Neuronal stem cell (in vitro differentiated cells): ENCODE measurements around the gene TSPAN9.

ENCODE experiments used
- DNase-seq: peaks from one replicate; pipeline ENCODE4 v3.0.0-alpha.2; 2013; ENCODE audit warnings: low spot score
- H2AFZ ChIP-seq: one replicate; pipeline ENCODE4 v1.6.1; 2013; ENCODE audit warnings: mild to moderate bottlenecking, low read length, inconsistent platforms
- H2AK5ac ChIP-seq: 2 replicates; pipeline ENCODE4 v1.6.1; 2013; ENCODE audit warnings: low read depth, mild to moderate bottlenecking, inconsistent platforms, low read length, moderate library complexity, mixed read lengths
- H2BK120ac ChIP-seq: 2 replicates; pipeline ENCODE4 v1.6.1; 2013; ENCODE audit warnings: low read depth, mild to moderate bottlenecking, inconsistent platforms, low read length, moderate library complexity, mixed read lengths
- H2BK12ac ChIP-seq: one replicate; pipeline ENCODE4 v1.6.1; 2013; ENCODE audit warnings: low read length, inconsistent platforms
- H2BK15ac ChIP-seq: 2 replicates; pipeline ENCODE4 v1.6.1; 2013; ENCODE audit warnings: mild to moderate bottlenecking, low read length, inconsistent platforms, mixed read lengths
- H2BK5ac ChIP-seq: one replicate; pipeline ENCODE4 v1.6.1; 2013; ENCODE audit warnings: inconsistent platforms, mild to moderate bottlenecking, low read length, moderate library complexity
- H3K14ac ChIP-seq: one replicate; pipeline ENCODE4 v1.6.1; 2013; ENCODE audit warnings: low read length, inconsistent platforms
- H3K18ac ChIP-seq: 2 replicates; pipeline ENCODE4 v1.6.1; 2013; ENCODE audit warnings: low read length, inconsistent platforms
- H3K23ac ChIP-seq: 2 replicates; pipeline ENCODE4 v1.6.1; 2013; ENCODE audit warnings: low read depth, mild to moderate bottlenecking, mixed read lengths, low read length, inconsistent platforms; ENCODE audit not compliant: poor library complexity
- H3K27ac ChIP-seq: replicated peaks from 3 replicates; pipeline ENCODE4 v1.5.1; 2013; ENCODE audit warnings: low read length, inconsistent platforms
- H3K27me3 ChIP-seq, 3 experiments: 2 replicates each; pipeline ENCODE4 v1.6.1; 2013; ENCODE audit warnings: low read length in 3 of 3, mild to moderate bottlenecking in 2 of 3, inconsistent platforms in 1 of 3, low read depth in 1 of 3, mixed read lengths in 1 of 3, moderate library complexity in 1 of 3; ENCODE audit not compliant: control insufficient read depth in 3 of 3, insufficient read depth in 3 of 3
- H3K36me3 ChIP-seq, 2 donors: replicated peaks in 1 of 2; 2 replicates each; pipeline ENCODE4 v1.6.1; 2013; ENCODE audit warnings: low read length in 2 of 2; ENCODE audit not compliant: control insufficient read depth in 2 of 2, insufficient read depth in 2 of 2
- H3K4ac ChIP-seq: 2 replicates; pipeline ENCODE4 v1.6.1; 2013; ENCODE audit warnings: inconsistent platforms, mild to moderate bottlenecking, low read length, moderate library complexity
- H3K4me1 ChIP-seq, 2 donors: 1 replicate in 1 of 2; 2 replicates in 1 of 2; pipeline ENCODE4 v1.6.1; 2013; ENCODE audit warnings: low read length in 2 of 2, low read depth in 1 of 2; ENCODE audit not compliant: control insufficient read depth in 2 of 2, insufficient read depth in 1 of 2
- H3K4me2 ChIP-seq: one replicate; pipeline ENCODE4 v1.6.1; 2013; ENCODE audit warnings: mild to moderate bottlenecking, low read length, inconsistent platforms; ENCODE audit not compliant: insufficient read depth, poor library complexity, severe bottlenecking
- H3K4me3 ChIP-seq, 2 donors: 2 replicates each; pipeline ENCODE4 v1.5.1; 2013; ENCODE audit warnings: low read length in 2 of 2, mild to moderate bottlenecking in 2 of 2, inconsistent platforms in 1 of 2, moderate library complexity in 1 of 2
- H3K79me1 ChIP-seq: one replicate; pipeline ENCODE4 v1.6.1; 2013; ENCODE audit warnings: low read depth, mild to moderate bottlenecking, inconsistent platforms, low read length, moderate library complexity
- H3K9ac ChIP-seq: one replicate; pipeline ENCODE4 v1.6.1; 2013; ENCODE audit warnings: mild to moderate bottlenecking, low read depth, low read length, inconsistent platforms; ENCODE audit not compliant: poor library complexity
- H3K9me3 ChIP-seq, 2 donors: replicated peaks in 1 of 2; 2 replicates each; pipeline versions ENCODE3 to v1.6.1; 2013; ENCODE audit warnings: low read length in 2 of 2, mild to moderate bottlenecking in 2 of 2, inconsistent platforms in 1 of 2, low read depth in 1 of 2, mixed read lengths in 1 of 2, moderate library complexity in 1 of 2; ENCODE audit not compliant: control insufficient read depth in 2 of 2, insufficient read depth in 1 of 2
- H4K8ac ChIP-seq: one replicate; pipeline ENCODE4 v1.6.1; 2013; ENCODE audit warnings: low read depth, mild to moderate bottlenecking, inconsistent platforms, low read length, moderate library complexity
- H4K91ac ChIP-seq: one replicate; pipeline ENCODE4 v1.6.1; 2013; ENCODE audit warnings: low read length, low read depth, mild to moderate bottlenecking, inconsistent platforms; ENCODE audit not compliant: poor library complexity
- WGBS, 2 donors: extraction: QIAGEN DNeasy Blood & Tissue Kit; methylation state at CpG; one replicate each; pipeline ENCODE4 v1.1.7; 2013; ENCODE audit warnings: missing lambda C conversion rate in 2 of 2, mixed read lengths in 1 of 2; ENCODE audit not compliant: insufficient read length in 2 of 2, insufficient replicate concordance in 1 of 2; ENCODE audit errors: extremely low coverage in 2 of 2; 5-methylcytosine and 5-hydroxymethylcytosine counted together

TSPAN9 gene

DNA sequence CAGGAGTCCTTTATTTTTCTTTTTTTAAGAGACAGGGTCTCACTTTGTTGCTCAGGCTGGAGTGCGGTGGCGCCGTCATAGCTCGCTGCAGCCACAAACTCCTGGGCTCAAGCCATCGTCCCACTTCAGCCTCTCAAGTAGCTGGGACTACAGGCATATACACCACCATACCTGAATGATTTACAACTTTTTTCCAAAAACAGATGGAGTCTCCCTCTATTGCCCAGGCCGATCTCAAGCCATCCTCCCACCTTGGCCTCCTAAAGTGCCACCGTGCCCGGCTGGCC, 205.1 kb downstream of the TSPAN9 start:
- Histone ChIP-seq H3K18ac (peak overlapping the region; percentile 52), H3K4ac (peak overlapping the region; percentile 46), H2AK5ac (peak overlapping the region; percentile 57), H3K23ac (no peak overlapping the region), H3K4me3 (no peak overlapping the region), H3K4me2 (no peak overlapping the region), H2BK15ac (no peak overlapping the region), H3K9ac (no peak overlapping the region), H3K27me3 (no peaks in the 10 kb centered on the region), H3K27ac (no peak overlapping the region), H3K14ac (no peak overlapping the region), H2BK120ac (no peak overlapping the region), H3K4me1 (peaks cover 0 to 4% of the 10 kb centered on the region in 2 donors), H2BK12ac (no peak overlapping the region), H3K36me3 (no peaks in the 10 kb centered on the region), H4K8ac (no peak overlapping the region), H3K79me1 (peaks cover 2% of the 10 kb centered on the region), H4K91ac (peak overlapping the region; percentile 62), H2BK5ac (no peak overlapping the region), H3K9me3 (no peaks in the 10 kb centered on the region), H2AFZ (no peak overlapping the region)
- no CpG with 5 or more reads among the region's 8 CpGs for WGBS, 2 donors
- no peak for DNase-seq

DNA sequence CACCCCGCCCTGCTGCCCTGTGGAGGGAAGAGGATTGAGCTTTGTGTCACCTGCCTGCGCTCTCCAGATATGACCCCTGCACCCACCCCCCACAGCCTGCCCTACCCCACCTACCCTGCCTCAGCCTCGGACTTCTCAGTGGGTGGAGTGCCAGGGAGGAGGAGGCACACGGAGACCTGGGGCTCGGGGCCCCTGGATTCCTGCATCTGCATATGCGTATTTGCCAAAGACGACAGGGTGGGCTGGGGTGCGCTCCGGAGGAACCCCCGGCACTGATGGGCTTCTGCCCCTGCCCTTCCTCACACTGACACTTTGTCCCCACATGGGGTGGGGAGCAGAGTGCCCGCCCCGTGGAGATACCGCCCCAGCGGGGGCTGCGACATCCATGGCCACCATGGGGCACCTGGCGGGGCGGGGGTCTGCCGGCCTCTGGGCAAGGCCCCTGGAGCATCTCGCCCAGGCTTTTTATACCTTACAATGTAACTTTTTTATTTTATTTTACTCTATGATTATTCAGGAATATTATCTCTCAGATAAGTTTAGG, 206.0 kb downstream of the TSPAN9 start:
- Histone ChIP-seq H3K27ac (no peak overlapping the region), H2BK15ac (no peak overlapping the region), H2AK5ac (no peak overlapping the region), H3K36me3 (no peaks in the 10 kb centered on the region), H3K4me2 (no peak overlapping the region), H4K91ac (no peak overlapping the region), H2BK120ac (no peak overlapping the region), H3K4me3 (no peak overlapping the region), H3K9me3 (no peaks in the 10 kb centered on the region), H3K9ac (peak overlapping the region; percentile 50), H3K14ac (no peak overlapping the region), H2AFZ (no peak overlapping the region), H3K79me1 (peaks cover 2% of the 10 kb centered on the region), H2BK12ac (no peak overlapping the region), H3K27me3 (no peaks in the 10 kb centered on the region), H2BK5ac (no peak overlapping the region), H4K8ac (no peak overlapping the region), H3K4me1 (peaks cover 0 to 4% of the 10 kb centered on the region in 2 donors), H3K23ac (no peak overlapping the region), H3K4ac (no peak overlapping the region), H3K18ac (peak overlapping the region; percentile 68)
- no CpG with 5 or more reads among the region's 19 CpGs for WGBS, 2 donors
- DNase-seq = no peak

DNA sequence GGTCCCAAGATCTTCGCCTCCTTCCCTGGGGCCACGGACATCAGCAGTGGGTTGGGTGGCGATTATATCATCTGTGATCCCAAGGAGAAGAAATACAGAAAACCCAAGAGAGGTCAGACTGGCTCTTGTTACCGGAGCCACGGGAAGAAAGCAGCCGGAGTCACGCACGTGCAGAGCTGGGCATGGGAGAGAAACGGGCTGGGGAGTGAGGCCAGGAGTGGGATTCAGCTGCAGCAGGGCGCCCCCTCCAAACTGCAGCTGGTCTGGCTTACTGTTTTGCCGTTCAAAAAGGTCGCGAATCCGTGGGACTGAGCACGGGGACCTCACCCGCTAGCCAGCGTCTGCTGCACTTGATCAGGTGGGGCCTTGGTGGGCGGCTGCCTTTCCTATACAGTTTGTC, 207.2 kb downstream of the TSPAN9 start:
- Histone ChIP-seq H4K8ac (no peak overlapping the region), H3K27me3 (no peaks in the 10 kb centered on the region), H2AFZ (no peak overlapping the region), H3K4me2 (no peak overlapping the region), H2BK120ac (peak overlapping the region; percentile 5), H2BK5ac (no peak overlapping the region), H3K4me1 (peaks cover 0 to 4% of the 10 kb centered on the region in 2 donors), H3K14ac (peak overlapping the region; percentile 39), H3K27ac (no peak overlapping the region), H3K79me1 (peaks cover 2% of the 10 kb centered on the region), H2BK15ac (no peak overlapping the region), H3K4ac (no peak overlapping the region), H2BK12ac (no peak overlapping the region), H3K36me3 (no peaks in the 10 kb centered on the region), H3K9ac (peak overlapping the region; percentile 2), H3K23ac (peak overlapping the region; percentile 44), H3K4me3 (no peak overlapping the region), H2AK5ac (no peak overlapping the region), H3K9me3 (no peaks in the 10 kb centered on the region), H3K18ac (peak overlapping the region; percentile 45), H4K91ac (peak overlapping the region; percentile 32)
- no CpG with 5 or more reads among the region's 18 CpGs for WGBS, 2 donors
- no peak for DNase-seq

DNA sequence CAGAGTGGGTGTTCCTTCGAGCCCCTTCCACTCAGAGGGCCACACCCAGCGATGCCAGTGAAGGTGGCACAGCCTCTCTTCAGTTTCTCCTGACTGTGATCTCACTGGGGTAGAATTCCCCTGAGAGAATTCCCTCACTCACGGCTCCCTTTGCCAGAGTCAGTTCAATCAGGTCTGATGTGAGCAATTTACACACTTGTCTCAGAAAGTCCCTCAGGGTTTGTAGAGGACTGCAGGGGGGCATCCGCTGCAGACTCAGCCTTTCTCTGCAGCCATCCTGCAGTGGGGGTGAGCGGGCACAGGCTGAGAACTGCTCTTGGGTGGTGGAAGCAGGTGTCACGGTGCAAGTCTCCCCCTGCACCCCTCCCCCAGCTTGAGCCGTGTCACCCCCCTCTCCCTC, 208.4 kb downstream of the TSPAN9 start:
- H4K91ac ChIP-seq = no peak overlapping the region
- no peaks in the 10 kb centered on the region for H3K36me3 ChIP-seq
- H3K4me2 ChIP-seq = no peak overlapping the region
- no peak overlapping the region for H3K4me3 ChIP-seq
- no CpG with 5 or more reads among the region's 7 CpGs for WGBS, 2 donors
- H2BK120ac ChIP-seq = no peak overlapping the region
- no peak overlapping the region for H4K8ac ChIP-seq
- H3K9me3 ChIP-seq = no peaks in the 10 kb centered on the region
- H3K79me1 ChIP-seq = no peaks in the 10 kb centered on the region
- H3K4me1 ChIP-seq = peaks cover 0 to 6% of the 10 kb centered on the region in 2 donors
- H3K14ac ChIP-seq = no peak overlapping the region
- no peak overlapping the region for H2BK12ac ChIP-seq
- no peaks in the 10 kb centered on the region for H3K27me3 ChIP-seq
- H2AK5ac ChIP-seq = peak overlapping the region; percentile 48
- H2BK5ac ChIP-seq = no peak overlapping the region
- H2BK15ac ChIP-seq = no peak overlapping the region
- H2AFZ ChIP-seq = no peak overlapping the region
- H3K23ac ChIP-seq = no peak overlapping the region
- H3K27ac ChIP-seq = no peak overlapping the region
- H3K18ac ChIP-seq = no peak overlapping the region
- no peak for DNase-seq
- H3K4ac ChIP-seq = no peak overlapping the region
- H3K9ac ChIP-seq = no peak overlapping the region
